Daoy (cell line): ENCODE measurements around the gene NPAS2. TPM values are rescaled to one million over a fixed set of nuclear protein-coding genes. Genes with fewer than 3 reads are reported as not detected.

Experiments
- DNase-seq: peaks from one replicate; pipeline ENCODE4 v3.0.0-alpha.2; 2015; ENCODE audit warnings: low read depth
- total RNA-seq: library from RNA; depleted of rRNA; stranded (reverse); fragments of >200 nt; shearing (Covaris generic); gene quantifications from 2 replicates; pipeline ENCODE4 v1.2.3, GENCODE V29; 2014

The NPAS2 gene
- total RNA-seq, 1 experiment from 2014 or later: 11.4 TPM

- no peak for DNase-seq
These were observed 187.7 kb downstream of the NPAS2 start for GRCh38 chr2:101007415-101008345.

GRCh38 chr2:101011152-101011551, 191.2 kb downstream of the NPAS2 start:
- no peak for DNase-seq

- no peak for DNase-seq
These were observed 192.2 kb downstream of the NPAS2 start for GRCh38 chr2:101012054-101012705.

GRCh38 chr2:101012706-101013181, 192.8 kb downstream of the NPAS2 start:
- DNase-seq: no peak

GRCh38 chr2:101014264-101014857, 194.4 kb downstream of the NPAS2 start:
- no peak for DNase-seq

GRCh38 chr2:101017371-101017770, 197.4 kb downstream of the NPAS2 start:
- no peak for DNase-seq

GRCh38 chr2:101018934-101019333, 199.0 kb downstream of the NPAS2 start:
- DNase-seq: no peak

GRCh38 chr2:101022221-101022620, 202.3 kb downstream of the NPAS2 start:
- DNase-seq: no peak

GRCh38 chr2:101023327-101024107, 203.6 kb downstream of the NPAS2 start:
- DNase-seq: no peak

- DNase-seq: no peak
These were observed 205.6 kb downstream of the NPAS2 start for GRCh38 chr2:101025561-101025960.

GRCh38 chr2:101026253-101026701, 206.3 kb downstream of the NPAS2 start:
- no peak for DNase-seq

GRCh38 chr2:101026923-101027469, 207.1 kb downstream of the NPAS2 start:
- no peak for DNase-seq

- no peak for DNase-seq
These were observed 207.9 kb downstream of the NPAS2 start for GRCh38 chr2:101027852-101028251.

- no peak for DNase-seq
These were observed 211.1 kb downstream of the NPAS2 start for GRCh38 chr2:101030866-101031554.

GRCh38 chr2:101032084-101032776, 212.3 kb downstream of the NPAS2 start:
- DNase-seq: no peak

- DNase-seq: no peak
These were observed 216.6 kb downstream of the NPAS2 start for GRCh38 chr2:101036562-101036961.

- DNase-seq: no peak
These were observed 217.3 kb downstream of the NPAS2 start for GRCh38 chr2:101037161-101037755.

GRCh38 chr2:101038455-101039255, 218.7 kb downstream of the NPAS2 start:
- peak; percentile 19 for DNase-seq

GRCh38 chr2:101040072-101040471, 220.1 kb downstream of the NPAS2 start:
- no peak for DNase-seq
